ENCODE data around the gene XKR7.

DNA sequence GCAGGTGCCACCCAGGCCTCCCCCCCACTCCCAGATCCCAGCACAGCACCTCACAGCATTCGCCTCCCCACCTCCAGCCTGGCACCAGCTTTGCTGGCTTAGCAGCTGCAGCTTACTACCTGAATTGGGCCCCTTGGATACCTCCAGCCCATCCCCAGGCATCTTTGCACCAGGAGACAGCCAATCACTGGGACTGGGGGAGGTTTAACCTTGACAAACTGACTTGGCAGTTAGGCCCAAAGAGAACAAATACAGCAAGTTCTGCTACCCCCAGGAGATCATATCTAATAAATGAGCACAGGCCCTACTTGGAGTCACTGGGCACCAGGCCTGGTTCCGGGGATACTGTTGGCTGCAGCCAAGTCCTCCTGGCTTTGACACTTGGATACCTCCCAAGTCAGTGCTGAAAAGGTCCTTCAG is 24.9 kb upstream of the XKR7 start:
- no peak for TF ChIP-seq EP300 (IDR thresholded peaks at IDR 0.05; ENCODE audit: low read depth)
- TF ChIP-seq, protein P1, sequence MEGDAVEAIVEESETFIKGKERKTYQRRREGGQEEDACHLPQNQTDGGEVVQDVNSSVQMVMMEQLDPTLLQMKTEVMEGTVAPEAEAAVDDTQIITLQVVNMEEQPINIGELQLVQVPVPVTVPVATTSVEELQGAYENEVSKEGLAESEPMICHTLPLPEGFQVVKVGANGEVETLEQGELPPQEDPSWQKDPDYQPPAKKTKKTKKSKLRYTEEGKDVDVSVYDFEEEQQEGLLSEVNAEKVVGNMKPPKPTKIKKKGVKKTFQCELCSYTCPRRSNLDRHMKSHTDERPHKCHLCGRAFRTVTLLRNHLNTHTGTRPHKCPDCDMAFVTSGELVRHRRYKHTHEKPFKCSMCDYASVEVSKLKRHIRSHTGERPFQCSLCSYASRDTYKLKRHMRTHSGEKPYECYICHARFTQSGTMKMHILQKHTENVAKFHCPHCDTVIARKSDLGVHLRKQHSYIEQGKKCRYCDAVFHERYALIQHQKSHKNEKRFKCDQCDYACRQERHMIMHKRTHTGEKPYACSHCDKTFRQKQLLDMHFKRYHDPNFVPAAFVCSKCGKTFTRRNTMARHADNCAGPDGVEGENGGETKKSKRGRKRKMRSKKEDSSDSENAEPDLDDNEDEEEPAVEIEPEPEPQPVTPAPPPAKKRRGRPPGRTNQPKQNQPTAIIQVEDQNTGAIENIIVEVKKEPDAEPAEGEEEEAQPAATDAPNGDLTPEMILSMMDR (IDR thresholded peaks at IDR 0.05), result no peak
- no peak for TF ChIP-seq POLR2AphosphoS5 (IDR thresholded peaks at IDR 0.05)

Measured in transverse colon (tissue), 4 donors.